Spleen (tissue), 7 donors: ENCODE results near the gene UGT3A2.

ENCODE experiments used
- CTCF ChIP-seq, 11 experiments: fragments of 200-600 bp in 7 of 11; fragments of 450-650 bp in 4 of 11; sonication (generic) in 4 of 11; IDR thresholded peaks in 8 of 11; conservative IDR thresholded peaks in 3 of 11; 1 replicate in 7 of 11; 2 replicates in 4 of 11; pipeline versions ENCODE4 v1.4.0 to v1.8.0; 2016 to 2021; ENCODE audit warnings: antibody characterized with exemption in 11 of 11, inconsistent platforms in 4 of 11, mild to moderate bottlenecking in 1 of 11
- POLR2A ChIP-seq, 3 donors: fragments of 450-650 bp; IDR thresholded peaks; one replicate each; pipeline ENCODE4 v1.5.1; 2017; ENCODE audit warnings: antibody characterized with exemption in 3 of 3, mild to moderate bottlenecking in 1 of 3
- POLR2AphosphoS5 ChIP-seq, 3 donors: sonication (generic); formaldehyde crosslinking; IDR thresholded peaks; one replicate each; pipeline ENCODE4 v1.5.1; 2017; ENCODE audit warnings: antibody characterized with exemption in 3 of 3
- donor health status: DM: no; HTN: no; CAD: no; lungs with moderate emphysema.
- donor health status: DM: no; HTN: no; CAD: no.
- donor health status: DM: no; HTN: no; CAD: no.

- TF ChIP-seq CTCF (IDR thresholded peaks at IDR 0.05 in 8 of 11, conservative IDR thresholded peaks at IDR 0.05 in 3 of 11) (no peak), POLR2AphosphoS5 (IDR thresholded peaks at IDR 0.05) (no peak), POLR2A (IDR thresholded peaks at IDR 0.05) (no peak)
Observed at GRCh38 chr5:36017004-36017403, 49.7 kb downstream of the UGT3A2 start.
